ENCODE data around the gene RPE. TPM values are rescaled to one million over a fixed set of nuclear protein-coding genes. Genes with fewer than 3 reads are reported as not detected.

The RPE gene
- total RNA-seq, 4 donors from 2014 or later: 42.0 to 64.4 (median 51.4) TPM

DNA sequence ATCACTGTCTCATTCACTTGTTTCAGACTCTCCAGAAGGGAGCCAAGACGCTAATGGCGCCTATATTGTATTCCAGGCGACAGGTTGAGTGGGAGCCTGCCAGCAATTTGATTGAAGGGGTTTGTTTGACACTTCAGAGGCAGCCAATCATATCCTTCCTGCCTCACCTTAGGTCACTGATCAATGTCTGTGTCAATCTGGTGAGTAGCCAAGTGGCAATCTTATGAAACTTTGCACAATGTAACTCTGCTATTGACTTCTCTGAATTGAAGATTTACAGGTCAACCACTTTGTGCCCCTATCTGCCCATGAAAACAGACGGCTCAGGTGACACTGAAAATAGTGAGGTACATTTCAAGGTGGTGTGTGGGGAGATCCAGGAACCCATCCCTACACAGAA lies 32.7 kb upstream of the RPE start:
- TF ChIP-seq CTCF (IDR thresholded peaks at IDR 0.05; ENCODE audit: low read depth): no peak

DNA sequence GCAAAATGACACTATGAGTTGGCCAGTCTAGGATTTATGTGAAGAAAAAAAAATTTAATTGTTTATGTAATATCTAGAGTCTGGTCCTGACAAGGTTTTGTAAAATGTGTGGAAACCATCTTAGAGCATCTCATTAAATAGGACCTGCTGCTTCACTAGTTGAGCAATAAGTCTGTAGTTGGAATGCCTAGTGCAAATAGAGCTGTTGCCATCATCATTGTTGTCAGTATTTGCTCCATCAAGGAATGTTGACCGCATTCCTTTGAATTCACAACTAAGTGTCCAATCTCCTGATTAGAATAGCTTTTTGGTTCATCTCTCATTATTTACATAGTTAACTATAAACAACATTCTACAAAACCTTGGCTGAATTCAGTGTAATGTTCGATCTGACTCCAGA lies 32.2 kb upstream of the RPE start:
- no peak for TF ChIP-seq CTCF (IDR thresholded peaks at IDR 0.05; ENCODE audit: low read depth)

- no peak for TF ChIP-seq CTCF (IDR thresholded peaks at IDR 0.05; ENCODE audit: low read depth)
Observed at GRCh38 chr2:209970711-209971110, 31.7 kb upstream of the RPE start.

DNA sequence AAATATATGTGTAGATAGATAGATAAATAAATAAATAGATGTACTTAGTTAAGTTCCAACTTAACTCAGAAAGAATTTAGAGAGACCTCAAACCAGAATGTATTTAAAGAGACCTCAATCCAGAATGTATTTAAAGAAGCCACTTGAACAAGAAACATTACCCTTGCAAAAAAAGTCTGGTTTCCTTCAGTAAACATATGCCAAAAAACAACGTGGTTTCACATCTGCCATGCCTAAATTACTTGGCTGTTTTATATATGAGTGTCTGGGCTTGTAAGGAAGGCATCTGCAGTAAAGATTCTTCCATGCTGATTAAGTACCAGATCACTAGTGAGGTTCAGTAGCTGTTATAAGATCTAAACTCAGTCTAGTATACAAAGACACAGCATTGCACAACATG lies 29.1 kb upstream of the RPE start:
- no peak for TF ChIP-seq CTCF (IDR thresholded peaks at IDR 0.05; ENCODE audit: low read depth)

GRCh38 chr2:209974576-209974975 lies 27.9 kb upstream of the RPE start:
- TF ChIP-seq CTCF (IDR thresholded peaks at IDR 0.05; ENCODE audit: low read depth): no peak

GRCh38 chr2:209976698-209977385 lies 25.6 kb upstream of the RPE start:
- TF ChIP-seq CTCF (IDR thresholded peaks at IDR 0.05; ENCODE audit: low read depth): no peak

- TF ChIP-seq CTCF (IDR thresholded peaks at IDR 0.05; ENCODE audit: low read depth): no peak
Observed at GRCh38 chr2:209977386-209978239, 24.8 kb upstream of the RPE start.

Data from subcutaneous adipose tissue (tissue), 4 donors.